Measurements from ENCODE around the gene CCL14.

- TF ChIP-seq POLR2A (IDR thresholded peaks at IDR 0.05) (no peak), EP300 (IDR thresholded peaks at IDR 0.05) (no peak)
Measured at GRCh38 chr17:35972535-35972934, 14.0 kb downstream of the CCL14 start.

Measured in gastroesophageal sphincter (tissue), 2 donors.